GM18519 (cell line): ENCODE data around the gene KAT7.
"Not testable (repeated sequence)": the region's sequence is repeated elsewhere in the genome, so short reads cannot be mapped to it uniquely, and the experiment has no call there.

Experiments
- ATAC-seq: cut with Tn5 transposase; IDR thresholded peaks from one replicate; pipeline ENCODE4 v1.9.1; 2021; ENCODE audit warnings: mild to moderate bottlenecking, moderate library complexity; ENCODE audit not compliant: unreplicated experiment, low FRiP score

Gene KAT7

DNA sequence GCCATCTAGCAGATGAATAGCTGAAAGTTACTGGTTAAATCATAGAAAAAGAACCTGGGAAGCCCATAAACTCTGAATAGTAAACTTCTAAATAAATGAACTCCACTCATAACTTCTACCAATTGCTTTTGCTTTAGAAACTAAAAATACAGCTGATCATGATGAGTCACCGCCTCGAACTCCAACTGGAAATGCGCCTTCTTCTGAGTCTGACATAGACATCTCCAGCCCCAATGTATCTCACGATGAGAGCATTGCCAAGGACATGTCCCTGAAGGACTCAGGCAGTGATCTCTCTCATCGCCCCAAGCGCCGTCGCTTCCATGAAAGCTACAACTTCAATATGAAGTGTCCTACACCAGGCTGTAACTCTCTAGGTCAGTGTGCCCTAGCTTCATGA, 9.7 kb downstream of the KAT7 start:
- no peak for ATAC-seq

DNA sequence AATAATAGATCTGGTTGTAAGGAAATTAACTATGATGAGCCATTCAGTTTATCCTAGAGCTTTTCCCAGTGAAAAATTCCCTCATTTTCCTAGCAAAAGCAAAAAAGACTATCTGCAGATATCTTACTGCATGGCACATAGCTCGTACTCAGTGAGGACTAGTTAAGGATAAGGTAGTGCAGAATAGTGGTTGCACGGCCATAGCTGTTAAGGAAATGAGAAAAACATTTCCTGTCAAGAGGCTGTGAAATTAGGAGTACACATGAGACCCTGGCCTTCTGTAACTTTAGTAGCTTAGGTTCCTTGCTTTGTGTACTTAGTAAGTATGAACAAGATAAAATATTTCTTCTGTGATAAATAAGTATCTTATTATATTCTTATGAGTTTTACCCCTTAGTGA, 10.3 kb downstream of the KAT7 start:
- no peak for ATAC-seq

DNA sequence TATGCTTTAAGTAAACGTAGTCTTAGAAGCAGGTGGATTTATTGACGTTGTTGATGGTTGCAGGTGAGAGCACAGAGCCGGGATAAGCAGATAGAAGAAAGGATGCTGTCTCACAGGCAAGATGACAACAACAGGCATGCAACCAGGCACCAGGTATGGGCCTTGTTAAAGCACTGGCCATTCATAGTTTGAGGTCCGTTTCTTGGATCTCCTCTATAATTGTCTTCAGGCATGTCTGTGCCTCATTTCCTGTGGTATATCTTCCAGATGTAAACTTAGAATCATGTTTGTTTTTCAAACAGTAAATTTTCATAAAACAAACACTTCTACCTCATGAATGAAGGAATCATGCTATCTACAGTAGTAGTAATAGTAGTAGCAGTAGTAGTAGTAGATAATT, 20.6 kb downstream of the KAT7 start:
- ATAC-seq: no peak

DNA sequence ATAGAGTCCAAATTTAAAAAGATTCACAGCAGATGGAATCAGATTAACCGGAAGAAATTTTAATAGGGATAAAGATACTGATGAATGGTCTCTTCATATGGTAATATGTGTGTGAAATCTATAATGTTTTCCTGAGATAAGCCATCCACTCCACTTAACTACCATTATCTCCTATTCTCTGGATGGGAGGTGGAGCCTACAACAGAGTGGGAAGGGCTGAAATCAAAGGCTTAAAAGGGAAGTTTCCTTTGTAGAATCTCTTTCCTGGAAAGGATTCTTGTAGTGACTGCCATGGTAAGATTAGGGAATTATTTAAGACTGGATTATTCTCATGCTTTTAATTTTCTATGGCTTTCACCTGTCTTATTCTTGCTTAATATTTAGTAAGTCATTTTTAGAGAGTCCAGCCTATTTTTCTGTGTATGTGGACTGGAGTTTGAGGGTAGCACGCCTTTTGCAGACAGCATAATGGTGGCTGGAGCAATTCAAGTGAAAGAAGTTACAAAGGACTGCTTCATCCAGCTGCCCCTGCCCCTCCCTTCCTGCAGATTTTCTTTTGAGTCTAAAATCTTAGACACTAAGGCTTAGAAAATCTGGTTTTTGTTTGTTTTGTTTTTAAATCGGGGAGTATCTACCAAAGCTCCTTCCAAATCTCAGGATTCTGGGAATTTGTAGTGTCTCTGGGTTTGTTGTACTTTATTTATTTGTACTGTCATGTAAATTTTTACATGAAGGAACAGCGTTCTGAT, 26.5 kb downstream of the KAT7 start:
- no peak for ATAC-seq

DNA sequence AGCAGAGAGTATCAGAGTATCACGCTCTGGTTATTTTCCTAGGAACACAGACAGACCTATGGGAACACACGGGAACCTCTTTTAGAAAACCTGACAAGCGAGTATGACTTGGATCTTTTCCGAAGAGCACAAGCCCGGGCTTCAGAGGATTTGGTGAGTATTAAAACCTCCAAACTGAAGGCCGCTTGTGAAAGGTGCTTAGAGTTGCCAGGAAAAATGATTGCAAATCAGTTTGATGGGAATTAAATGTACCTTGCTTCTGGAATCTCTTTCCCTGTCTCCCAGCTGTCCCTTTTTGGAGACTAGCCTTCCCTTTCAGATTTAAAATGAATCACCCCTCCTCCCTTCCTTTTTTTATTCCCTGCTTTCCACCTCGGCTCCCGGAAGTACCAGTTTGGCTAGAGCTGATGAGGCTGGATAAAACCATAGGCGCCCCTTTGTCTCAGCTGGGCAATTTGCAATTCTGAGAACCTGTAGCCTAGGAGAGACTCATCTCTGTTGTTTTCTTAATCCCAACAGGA, 27.3 kb downstream of the KAT7 start:
- ATAC-seq: no peak

DNA sequence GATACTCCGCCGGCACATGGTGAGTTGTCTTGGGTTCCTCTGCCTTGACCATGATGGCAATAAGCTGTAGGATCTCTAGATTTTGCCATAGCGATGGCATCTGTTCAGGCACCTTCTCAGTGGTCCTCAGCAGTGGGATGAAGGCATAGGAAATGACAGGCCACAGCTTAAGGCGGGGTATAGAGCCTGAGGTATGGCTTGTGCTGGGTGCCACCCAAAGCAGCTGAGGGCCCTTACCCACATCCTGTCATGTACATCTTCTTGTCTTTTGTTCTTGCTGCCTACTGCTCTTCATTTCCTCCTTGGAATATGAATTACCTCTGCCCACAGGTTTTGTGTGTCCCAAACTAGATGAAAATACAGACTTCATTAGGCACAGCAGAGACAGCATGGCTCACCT, 29.5 kb downstream of the KAT7 start:
- ATAC-seq: no peak

DNA sequence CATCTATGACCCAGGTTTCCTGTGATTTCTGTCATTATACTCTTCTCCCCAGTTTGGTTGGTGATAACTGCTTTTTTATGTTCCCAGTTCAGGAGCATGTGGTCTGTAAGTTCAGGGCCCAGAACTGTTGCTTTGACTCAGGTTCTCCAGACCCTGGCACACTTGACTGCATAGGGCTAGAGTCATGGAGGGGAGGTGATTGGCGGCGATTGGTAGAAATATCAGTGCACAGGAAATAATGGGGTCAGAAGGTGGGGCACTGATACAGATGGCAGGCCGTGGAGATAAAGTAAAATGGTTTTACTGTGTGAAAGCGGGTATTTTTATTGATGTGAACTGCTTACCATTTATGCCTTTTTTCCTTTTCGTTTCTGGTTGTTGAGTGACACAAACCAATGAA, 30.7 kb downstream of the KAT7 start:
- ATAC-seq: no peak

DNA sequence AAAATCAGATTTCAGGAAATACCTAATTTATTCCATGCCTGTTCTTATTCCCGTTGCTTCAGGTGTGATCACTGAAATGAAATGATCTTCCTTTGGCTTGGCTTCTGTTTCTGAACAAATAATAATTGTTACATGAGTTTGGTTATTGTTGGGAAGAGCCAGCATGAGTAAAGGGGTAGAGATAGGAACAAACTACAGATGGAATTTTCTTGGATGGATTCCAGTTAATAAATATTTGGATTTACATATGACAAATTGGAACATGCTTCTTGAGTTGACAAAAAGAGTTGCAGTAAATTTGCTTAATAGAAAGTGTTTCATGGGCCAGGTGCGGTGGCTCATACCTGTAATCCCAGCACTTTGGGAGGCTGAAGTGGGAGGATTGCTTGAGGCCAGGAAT, 31.2 kb downstream of the KAT7 start:
- ATAC-seq: no peak

DNA sequence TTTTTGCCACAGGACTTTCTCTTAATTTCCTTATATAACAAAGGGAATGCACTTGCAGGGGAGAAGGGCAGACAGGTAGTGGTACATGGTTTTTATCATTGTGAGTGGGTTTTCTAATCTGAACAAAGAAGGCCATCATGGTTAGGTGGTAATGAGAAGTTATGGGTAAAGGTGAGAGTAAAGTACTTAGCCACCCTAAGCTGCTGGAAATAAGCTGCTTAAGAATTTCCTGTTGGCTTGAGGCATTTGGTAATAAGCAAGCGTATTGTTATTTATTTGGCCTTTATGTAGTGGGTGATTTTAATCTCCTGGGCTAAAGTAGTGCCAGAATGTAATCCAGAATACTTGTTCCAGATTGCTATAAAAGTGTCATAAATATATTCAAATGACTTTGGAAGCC, 32.3 kb downstream of the KAT7 start:
- no peak for ATAC-seq

DNA sequence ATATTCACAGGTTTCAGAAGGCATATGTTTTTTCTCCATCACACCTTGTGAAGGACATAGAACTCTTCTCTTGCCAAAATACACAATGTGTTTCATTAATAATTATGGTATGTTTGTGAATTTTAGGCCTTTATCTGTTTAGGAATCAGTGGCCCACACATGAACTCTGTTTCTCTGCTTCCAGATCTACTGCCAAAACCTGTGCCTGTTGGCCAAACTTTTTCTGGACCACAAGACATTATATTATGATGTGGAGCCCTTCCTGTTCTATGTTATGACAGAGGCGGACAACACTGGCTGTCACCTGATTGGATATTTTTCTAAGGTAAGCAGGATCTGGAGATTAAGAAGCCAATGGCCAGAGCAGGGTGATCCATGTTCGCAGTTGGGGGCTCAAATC, 33.0 kb downstream of the KAT7 start:
- ATAC-seq: no peak

DNA sequence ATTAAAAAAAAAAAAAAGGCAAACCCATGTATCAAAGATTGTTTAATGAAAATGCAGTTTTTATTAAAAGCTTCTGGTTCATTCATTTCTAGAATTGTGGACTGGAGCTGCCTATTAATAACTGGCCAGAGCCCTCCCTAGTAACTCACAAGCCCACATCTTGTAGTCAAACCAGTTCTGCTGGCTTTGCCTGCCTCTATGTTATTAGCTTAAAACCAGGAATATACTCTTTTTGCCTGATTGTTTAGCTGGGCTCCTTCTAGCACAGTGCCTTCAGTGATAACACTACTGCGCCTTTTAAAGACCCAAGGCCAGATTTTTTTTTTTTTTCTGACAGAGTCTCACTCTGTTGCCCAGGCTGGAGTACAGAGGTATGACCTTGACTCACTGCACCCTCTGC, 33.4 kb downstream of the KAT7 start:
- no peak for ATAC-seq

DNA sequence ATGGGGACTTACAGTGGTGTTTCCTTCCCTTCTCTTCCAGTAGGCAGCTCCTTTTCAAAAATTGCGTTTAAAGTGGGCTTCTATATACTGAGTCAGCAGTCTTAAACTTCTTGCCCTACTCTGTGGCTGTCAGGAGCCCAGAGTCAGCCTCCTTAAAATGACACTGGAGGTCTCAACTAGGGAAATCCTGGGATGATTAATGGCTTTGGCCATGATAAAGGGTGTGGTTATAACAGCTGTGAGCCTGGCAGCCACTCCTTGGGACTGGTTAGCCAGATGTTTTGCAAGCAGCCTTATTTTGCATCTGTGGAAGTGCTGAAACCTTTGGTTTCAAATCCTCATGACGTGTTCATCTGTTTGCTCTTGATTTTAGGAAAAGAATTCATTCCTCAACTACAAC, 34.3 kb downstream of the KAT7 start:
- ATAC-seq: no peak

DNA sequence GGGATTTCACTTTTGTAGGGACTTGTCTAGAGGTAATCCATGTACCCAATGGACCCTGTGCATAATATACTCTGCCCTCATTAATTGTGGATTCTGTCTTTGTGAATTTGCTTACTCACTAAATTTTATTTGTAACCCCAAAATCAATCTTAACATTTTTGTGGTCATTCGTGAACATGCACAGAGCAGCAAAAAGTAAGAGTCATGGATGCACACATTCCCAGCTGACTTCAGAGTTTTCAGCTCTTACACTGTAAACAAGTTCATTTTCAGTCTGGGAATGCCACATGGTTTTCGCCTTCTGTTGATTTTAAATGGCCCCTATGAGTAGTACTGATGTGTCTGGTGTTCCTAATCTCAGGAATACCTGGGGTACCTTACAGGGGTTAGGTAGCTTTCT, 35.1 kb downstream of the KAT7 start:
- ATAC-seq: no peak

DNA sequence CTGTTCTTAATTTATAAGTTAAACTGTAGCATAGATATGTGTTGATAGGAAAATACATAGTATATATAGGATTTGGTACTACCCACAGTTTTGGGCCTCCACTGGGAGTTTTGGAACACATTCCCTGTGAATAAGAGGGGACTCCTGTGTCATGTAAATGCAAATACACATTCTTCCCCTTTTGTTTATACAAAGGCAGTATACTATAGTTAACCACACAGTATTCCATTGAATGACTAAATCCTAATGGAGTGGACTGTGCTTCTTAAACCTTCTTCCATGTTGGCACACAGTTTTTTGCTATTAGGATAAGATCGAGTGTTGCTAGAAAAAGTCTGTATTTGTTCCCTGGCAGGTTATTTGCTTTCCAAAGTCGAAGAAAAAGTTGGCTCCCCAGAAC, 37.2 kb downstream of the KAT7 start:
- ATAC-seq: no peak

DNA sequence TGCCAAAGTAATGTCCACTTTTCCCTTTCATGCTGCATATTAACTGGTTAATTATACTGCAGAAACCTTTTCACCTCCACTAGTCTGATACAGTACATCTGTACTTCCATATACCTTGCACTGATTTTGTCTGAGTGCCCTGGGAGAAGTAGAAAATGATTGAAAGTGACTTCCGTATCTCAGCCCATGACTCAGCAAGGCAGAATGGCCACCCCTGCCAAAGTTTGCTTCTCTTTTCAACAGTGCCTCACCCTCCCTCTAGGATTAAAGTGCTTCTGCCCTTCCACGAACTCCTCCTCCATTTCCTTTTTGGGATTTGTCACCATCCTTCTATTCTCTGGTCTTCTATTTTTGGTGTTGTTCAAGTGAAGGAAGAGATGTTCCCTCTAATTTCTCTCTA, 39.8 kb downstream of the KAT7 start:
- ATAC-seq: not testable (repeated sequence)

DNA sequence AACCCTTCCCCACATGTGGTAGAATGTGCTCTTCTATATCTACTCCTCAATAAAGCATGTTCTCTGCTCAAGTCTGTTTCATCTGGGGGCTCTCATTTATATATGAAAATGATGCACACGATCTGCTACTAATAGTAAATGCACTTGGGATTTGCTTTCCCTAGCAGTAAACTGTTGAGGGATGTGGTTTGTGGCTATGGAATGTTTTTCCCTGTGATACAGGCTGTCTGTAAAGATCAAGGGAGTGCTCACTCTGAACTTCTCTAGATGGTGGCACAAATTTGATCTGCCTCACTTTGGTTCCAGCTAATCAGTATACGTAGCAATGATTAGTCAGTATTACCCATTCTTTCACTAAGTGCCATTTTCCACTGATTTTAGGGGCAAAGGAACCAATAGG, 40.5 kb downstream of the KAT7 start:
- ATAC-seq: no peak

DNA sequence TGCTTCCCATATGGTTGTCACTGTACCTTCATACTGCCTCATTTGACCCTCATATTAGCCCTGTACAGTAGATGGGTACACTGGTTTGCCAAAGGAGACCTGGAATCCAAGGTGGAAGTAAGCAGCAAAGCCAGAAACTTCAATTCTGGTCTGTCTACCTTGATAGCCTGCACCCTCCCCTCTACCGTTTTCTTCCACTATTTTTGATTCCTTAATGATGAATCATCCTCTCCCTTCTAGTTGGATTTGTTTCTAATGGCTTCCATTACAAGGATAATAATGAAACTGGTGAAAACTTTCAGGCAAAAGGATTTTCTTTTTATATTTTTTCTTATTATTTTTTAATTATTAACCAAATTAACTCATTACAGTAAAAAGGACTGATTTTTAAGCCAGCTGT, 42.1 kb downstream of the KAT7 start:
- no peak for ATAC-seq

DNA sequence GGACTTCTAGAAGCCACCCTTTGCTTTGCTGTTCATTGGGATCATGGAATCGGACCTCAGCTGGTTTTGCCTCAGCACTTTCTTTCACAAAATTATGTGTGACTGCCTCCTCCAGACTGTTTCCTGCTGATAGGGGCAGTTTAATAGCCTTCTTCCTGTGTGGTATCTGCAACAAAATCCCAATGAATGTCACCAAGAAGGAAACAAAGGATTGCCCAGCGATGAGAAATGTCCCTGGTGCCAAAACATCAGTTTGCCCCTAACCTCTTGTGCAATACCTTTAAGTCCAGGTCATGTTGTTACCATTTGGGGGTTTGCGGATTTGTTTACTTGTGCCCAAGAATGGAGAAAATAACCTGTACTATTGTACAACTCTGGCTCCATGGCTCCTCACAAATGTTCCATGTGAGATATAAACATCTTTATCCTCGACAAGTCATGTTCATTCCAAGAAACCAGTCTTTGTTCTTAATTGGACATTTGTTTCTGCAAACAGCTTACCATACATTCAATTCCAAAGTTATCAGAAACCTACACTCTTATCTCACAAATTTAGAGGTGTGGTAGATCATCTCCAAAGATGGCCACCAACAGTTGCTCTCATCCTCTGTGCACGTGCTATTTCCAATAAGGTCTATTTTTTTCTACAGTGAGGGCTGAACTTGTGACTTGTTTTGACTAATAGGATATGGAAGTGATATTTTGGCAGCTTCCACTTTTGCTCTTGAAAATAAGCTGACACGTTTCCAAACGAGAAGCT, 44.5 kb downstream of the KAT7 start:
- no peak for ATAC-seq

DNA sequence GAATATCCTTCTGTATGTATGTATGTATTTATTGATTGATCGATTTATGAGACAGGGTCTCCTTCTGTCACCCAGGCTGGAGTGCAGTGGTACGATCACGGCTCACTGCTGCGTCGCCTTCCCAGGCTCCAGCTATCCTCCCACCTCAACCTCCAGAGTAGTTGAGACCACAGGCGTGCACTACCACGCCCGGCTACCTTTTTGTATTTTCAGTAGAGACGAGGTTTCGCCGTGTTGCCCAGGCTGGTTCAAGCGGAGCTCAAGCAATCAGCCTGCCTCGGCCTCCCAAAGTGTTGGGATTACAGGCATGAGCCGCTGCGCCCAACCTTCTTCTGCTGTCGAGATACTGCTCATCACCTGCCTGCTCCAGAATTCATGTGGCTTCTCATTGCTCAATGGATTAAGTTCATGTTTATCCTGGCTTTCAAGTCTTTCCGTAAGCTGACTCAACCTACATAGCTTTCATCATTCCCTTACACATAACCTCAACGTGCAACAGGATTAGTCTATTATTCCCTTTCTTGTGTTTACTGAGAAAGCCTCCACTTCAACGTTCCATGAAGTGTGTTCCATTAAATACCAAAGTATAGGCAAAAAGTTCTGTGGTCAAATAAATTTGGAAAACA, 45.8 kb downstream of the KAT7 start:
- ATAC-seq: no peak

DNA sequence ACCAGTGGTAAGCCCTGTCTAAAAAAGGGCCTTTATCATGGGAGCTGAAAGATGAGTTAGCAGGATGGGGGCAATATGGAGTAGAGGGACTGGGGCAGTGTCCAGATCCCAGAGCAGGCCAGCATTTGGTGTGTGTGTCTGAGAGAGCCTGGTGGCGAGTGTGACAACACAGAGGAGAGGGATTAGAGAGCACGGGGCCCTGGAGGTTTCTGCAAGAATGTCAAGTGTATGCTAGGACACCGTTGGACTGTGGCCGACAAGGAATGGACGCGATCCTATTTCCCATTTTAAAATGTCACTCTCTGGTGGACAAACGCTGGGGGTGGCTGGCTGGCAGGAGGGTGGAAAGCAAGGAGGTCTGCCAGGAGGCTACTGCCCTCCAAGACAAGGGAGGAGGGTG, 47.0 kb downstream of the KAT7 start:
- ATAC-seq: no peak
